Choroid plexus epithelial cell (primary cell): ENCODE data around the gene SLC29A3.

Experiments
- DNase-seq: peaks from one replicate; pipeline ENCODE4 v3.0.0-alpha.2; 2010; ENCODE audit warnings: low read depth
- H3K4me3 ChIP-seq: 2 replicates; pipeline ENCODE4 v1.5.1; 2011; ENCODE audit warnings: low read depth, mild to moderate bottlenecking, control low read depth, low read length, moderate library complexity
- TF ChIP-seq, protein P1 (sequence below): conservative IDR thresholded peaks from 2 replicates; pipeline ENCODE4 v1.5.1; 2011; ENCODE audit warnings: low read depth, mild to moderate bottlenecking, control low read depth, inconsistent platforms, low read length, moderate library complexity

SLC29A3 gene

DNA sequence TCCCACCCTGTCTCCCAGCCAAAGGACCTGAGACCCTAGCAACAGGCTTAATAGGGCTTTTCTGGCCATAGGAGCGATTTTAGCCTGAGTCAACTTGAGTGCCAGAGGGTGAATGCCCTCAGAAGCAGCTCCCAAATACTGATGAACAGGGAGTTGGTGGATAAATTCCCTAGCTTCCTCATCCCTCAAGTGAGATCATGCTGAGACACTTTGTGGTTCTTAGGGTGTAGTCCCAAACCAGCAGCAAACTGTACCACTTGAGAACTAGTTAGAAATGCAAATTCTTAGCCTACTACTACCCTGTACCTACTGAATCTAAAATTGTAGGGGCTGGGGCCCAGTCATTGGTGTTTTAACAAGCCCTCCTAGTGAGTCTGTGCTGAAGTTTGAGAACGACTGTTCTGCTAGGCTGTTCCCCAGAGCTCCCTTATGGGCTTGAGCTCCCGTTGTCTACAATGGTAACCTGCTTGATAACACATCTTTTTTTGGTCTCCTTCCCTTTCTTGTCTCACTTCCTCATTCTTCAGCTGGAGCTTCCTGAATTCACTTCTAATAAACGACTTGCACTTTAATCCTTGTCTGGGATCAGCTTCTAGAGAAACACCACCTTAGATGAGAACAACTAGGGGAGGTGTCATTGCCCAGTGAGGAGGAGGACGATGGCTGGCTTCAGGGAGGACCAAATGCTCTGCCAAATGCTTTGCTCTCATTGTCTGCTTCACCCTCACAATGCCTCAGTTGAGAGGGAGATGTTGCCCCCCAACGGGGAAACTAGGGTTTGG, 59.5 kb downstream of the SLC29A3 start:
- no peak overlapping the region for H3K4me3 ChIP-seq
- no peak for DNase-seq
- TF ChIP-seq, protein P1, sequence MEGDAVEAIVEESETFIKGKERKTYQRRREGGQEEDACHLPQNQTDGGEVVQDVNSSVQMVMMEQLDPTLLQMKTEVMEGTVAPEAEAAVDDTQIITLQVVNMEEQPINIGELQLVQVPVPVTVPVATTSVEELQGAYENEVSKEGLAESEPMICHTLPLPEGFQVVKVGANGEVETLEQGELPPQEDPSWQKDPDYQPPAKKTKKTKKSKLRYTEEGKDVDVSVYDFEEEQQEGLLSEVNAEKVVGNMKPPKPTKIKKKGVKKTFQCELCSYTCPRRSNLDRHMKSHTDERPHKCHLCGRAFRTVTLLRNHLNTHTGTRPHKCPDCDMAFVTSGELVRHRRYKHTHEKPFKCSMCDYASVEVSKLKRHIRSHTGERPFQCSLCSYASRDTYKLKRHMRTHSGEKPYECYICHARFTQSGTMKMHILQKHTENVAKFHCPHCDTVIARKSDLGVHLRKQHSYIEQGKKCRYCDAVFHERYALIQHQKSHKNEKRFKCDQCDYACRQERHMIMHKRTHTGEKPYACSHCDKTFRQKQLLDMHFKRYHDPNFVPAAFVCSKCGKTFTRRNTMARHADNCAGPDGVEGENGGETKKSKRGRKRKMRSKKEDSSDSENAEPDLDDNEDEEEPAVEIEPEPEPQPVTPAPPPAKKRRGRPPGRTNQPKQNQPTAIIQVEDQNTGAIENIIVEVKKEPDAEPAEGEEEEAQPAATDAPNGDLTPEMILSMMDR, result no peak

DNA sequence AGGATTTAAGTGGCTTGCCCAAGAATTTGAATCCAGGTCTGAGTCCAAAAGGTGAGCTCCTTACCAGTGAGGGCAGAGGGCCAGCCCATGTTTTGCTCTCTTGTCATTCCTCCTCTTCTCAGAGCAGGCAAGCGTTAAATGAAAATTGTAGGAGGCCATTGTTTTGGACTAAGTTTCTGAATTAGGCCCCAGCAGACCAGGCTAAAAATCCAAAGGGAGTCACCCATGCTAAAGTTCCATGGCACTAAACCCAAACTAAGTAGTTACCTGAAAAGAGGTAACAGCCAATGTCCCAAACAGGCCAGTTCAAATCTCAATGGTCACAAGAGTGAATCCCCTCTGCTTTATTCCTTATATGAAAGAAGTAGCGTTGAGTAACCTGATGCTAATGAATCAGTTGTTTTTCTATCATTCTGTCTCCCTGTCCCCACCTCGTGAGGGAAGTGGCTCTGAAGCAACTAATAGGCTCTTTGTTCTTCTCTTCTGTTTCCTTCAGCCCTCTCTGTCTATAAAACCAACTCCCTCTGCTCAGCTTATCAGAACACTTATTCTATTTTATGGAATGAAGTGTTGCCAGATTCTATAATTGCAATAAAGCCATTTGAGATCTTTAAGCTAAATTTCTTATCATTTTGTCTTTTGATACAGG, 60.2 kb downstream of the SLC29A3 start:
- no peak overlapping the region for H3K4me3 ChIP-seq
- TF ChIP-seq, protein P1, result no peak
- DNase-seq, result no peak

DNA sequence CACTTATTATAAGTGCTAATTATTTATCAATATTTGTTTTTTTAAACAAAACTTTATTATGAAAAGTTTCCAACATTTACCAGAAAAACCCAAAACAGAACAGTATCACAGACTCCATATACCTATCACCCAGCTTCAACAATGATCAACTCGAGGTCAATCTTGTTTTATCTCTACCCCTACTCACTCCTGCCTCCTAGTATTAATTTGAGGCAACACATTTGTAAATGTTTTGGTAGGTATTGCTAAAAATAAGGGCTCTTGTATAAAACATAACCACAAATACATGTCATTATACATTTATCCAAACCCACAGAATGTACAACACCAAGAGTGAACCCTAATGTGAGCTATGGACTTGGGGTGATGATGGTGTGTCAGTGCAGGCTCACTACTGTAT, 61.8 kb downstream of the SLC29A3 start:
- TF ChIP-seq, protein P1, result no peak
- no peak for DNase-seq
- no peak overlapping the region for H3K4me3 ChIP-seq

DNA sequence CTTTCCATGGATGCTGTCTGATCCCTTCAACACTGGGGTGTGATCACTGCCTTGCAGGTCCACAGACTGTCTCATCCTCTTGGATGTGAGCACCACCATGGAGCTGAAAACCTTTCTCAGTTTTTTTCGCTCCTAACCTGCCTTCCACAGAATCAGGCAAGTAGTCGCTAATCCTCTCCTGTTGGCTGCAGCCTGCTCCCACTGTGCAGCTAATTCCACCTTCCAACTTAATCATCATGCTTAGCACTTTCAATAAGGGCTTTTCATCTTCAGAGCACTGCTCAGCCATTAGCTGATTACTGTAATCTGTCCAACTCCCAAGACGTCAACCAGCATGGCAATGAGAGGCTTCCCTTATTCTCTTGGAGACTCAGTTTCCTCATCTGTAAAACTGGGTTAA, 62.6 kb downstream of the SLC29A3 start:
- H3K4me3 ChIP-seq, result no peak overlapping the region
- no peak for DNase-seq
- TF ChIP-seq, protein P1, result no peak

DNA sequence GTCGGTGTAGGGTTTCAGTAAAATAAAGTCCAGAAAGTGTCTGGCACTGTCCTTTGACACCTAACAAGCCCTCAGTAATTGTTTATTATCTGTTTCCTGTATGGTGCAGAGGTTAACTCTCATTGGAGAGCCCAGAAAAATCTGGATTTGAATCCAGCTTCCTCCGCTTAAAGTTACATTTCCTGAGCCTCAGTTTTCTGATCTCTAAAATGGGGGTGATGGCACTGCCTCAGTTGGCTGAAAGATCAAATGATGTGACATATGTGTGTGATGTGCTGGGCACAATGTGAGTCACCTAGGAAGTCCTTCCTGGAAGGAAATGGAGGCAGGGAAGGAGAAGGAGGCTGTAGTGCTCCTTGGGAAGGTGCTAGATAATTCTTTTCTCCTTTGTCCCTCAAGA, 63.0 kb downstream of the SLC29A3 start:
- TF ChIP-seq, protein P1, result no peak
- no peak for DNase-seq
- no peak overlapping the region for H3K4me3 ChIP-seq

DNA sequence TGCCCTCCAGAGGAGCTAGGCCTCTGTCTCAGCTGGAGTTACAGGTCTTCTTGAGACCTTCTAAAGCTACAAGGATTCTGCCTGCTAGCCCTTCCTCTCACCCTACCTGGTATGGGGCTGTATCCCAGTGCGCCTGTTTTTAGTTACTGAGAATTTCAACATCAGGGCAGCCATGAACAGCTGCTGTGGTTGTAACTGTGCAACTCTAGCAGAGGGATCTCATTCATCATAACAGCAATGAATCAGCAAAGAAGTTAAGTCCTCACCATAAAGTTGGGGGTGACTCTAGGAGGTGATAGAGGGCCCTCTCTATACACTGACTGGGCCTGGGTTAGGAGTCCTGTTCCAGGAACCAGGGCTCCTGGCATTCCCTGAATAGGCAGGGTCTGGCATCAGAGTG, 63.7 kb downstream of the SLC29A3 start:
- TF ChIP-seq, protein P1, result no peak
- H3K4me3 ChIP-seq, result no peak overlapping the region
- DNase-seq, result no peak
